HepG2 (cell line): ENCODE measurements around the gene ZC3H7B. TPM values are rescaled to one million over a fixed set of nuclear protein-coding genes. Genes with fewer than 3 reads are reported as not detected.

Source experiments
- ATAC-seq: fragments of 200-7000 bp; cut with Tn5 transposase; 3 replicates; pipeline ENCODE4 v1.9.1; 2020; ENCODE audit warnings: mild to moderate bottlenecking, moderate library complexity
- BruUV-seq: library from RNA; stranded (reverse); fragments of 400-500 nt; replicated peaks from 2 replicates; lab custom pipeline; 2021; lab: Mats Ljungman, UMichigan
- CTCF ChIA-PET: fragments of 300-600 bp; formaldehyde crosslinking; extraction: SDS; loops from one replicate; lab custom pipeline; 2021; ENCODE audit warnings: low total read pairs, inconsistent platforms, low intra/inter-chr PET ratio; lab: Yijun Ruan, JAX
- POLR2A ChIA-PET: fragments of 350-600 bp; sonication (Branson Sonifier 250); formaldehyde crosslinking; loops from one replicate; lab custom pipeline; 2020; ENCODE audit warnings: antibody characterized with exemption, inconsistent platforms; lab: Yijun Ruan, JAX
- DNase-seq: peaks from one replicate; pipeline ENCODE4 v3.0.0-alpha.2; 2015; ENCODE audit warnings: low spot score
- FAIRE-seq: peaks from 3 replicates; lab custom pipeline; 2011; peaks lifted over from hg19 to GRCh38; lab: Jason Lieb, UNC
- H2AFZ ChIP-seq: one replicate; pipeline ENCODE4 v1.6.1; 2011; ENCODE audit warnings: low read length, inconsistent platforms
- H3K27ac ChIP-seq: fragments of 300-600 bp; 3 replicates; pipeline ENCODE4 v1.8.0; 2011; ENCODE audit warnings: mixed run types, mild to moderate bottlenecking, mixed read lengths, low read length, inconsistent platforms; ENCODE audit not compliant: insufficient read depth; ENCODE audit errors: extremely low read length
- H3K27me3 ChIP-seq, 2 experiments: fragments of 200-600 bp in 1 of 2; 2 replicates in 1 of 2; 3 replicates in 1 of 2; pipeline versions ENCODE4 v1.6.0 to v1.8.0; 2011; ENCODE audit warnings: low read length in 2 of 2, mild to moderate bottlenecking in 2 of 2, moderate library complexity in 2 of 2, inconsistent platforms in 1 of 2; ENCODE audit not compliant: insufficient read depth in 2 of 2, control insufficient read depth in 1 of 2
- H3K36me3 ChIP-seq, 2 experiments: fragments of 200-600 bp in 1 of 2; replicated peaks in 1 of 2; 2 replicates in 1 of 2; 3 replicates in 1 of 2; pipeline versions ENCODE4 v1.5.1 to v1.8.0; 2011; ENCODE audit warnings: low read length in 2 of 2, inconsistent platforms in 1 of 2; ENCODE audit not compliant: insufficient read depth in 2 of 2, control insufficient read depth in 1 of 2
- H3K4me1 ChIP-seq: 2 replicates; pipeline ENCODE4 v1.5.1; 2012; ENCODE audit warnings: low read length, inconsistent platforms; ENCODE audit not compliant: insufficient read depth
- H3K4me2 ChIP-seq: 2 replicates; pipeline ENCODE4 v1.6.0; 2011; ENCODE audit warnings: low read depth, low read length, inconsistent platforms
- H3K4me3 ChIP-seq, 3 experiments: fragments of 200-600 bp in 1 of 3; sonication (generic), shearing (Covaris generic) in 1 of 3; replicated peaks in 1 of 3; 2 replicates each; pipeline ENCODE4 v1.5.1; 2011 to 2016; ENCODE audit warnings: low read length in 3 of 3, inconsistent platforms in 2 of 3, low read depth in 2 of 3, mild to moderate bottlenecking in 2 of 3, control low read depth in 1 of 3, mixed read lengths in 1 of 3; ENCODE audit not compliant: insufficient read depth in 1 of 3
- H3K79me2 ChIP-seq: one replicate; pipeline ENCODE4 v1.6.1; 2011; ENCODE audit warnings: low read length, inconsistent platforms; ENCODE audit not compliant: insufficient read depth
- H3K9ac ChIP-seq: 2 replicates; pipeline ENCODE4 v1.6.0; 2011; ENCODE audit warnings: mild to moderate bottlenecking, low read depth, low read length, inconsistent platforms; ENCODE audit not compliant: insufficient read depth
- H3K9me3 ChIP-seq: 2 replicates; pipeline ENCODE4 v1.5.1; 2012; ENCODE audit warnings: mild to moderate bottlenecking, low read length
- H4K20me1 ChIP-seq: 2 replicates; pipeline ENCODE4 v1.6.0; 2011; ENCODE audit warnings: inconsistent platforms, mild to moderate bottlenecking, low read length, moderate library complexity; ENCODE audit not compliant: insufficient read depth
- ATF4 ChIP-seq, 2 experiments: fragments of 450-650 bp in 1 of 2; sonication (generic) in 1 of 2; formaldehyde crosslinking; IDR thresholded peaks; 2 replicates each; pipeline versions ENCODE4 v1.5.0 to v1.8.0; 2020 to 2022; ENCODE audit warnings: mild to moderate bottlenecking in 1 of 2, missing genetic modification reagents in 1 of 2
- CBX2 ChIP-seq, 2 experiments: fragments of 200-600 bp in 1 of 2; sonication (generic); formaldehyde crosslinking in 1 of 2; IDR thresholded peaks; 2 replicates each; pipeline versions ENCODE4 v1.7.0 to v1.8.1; 2018 to 2022; ENCODE audit warnings: low read depth in 2 of 2, low read length in 1 of 2, mild to moderate bottlenecking in 1 of 2, missing genetic modification reagents in 1 of 2
- CEBPG ChIP-seq: IDR thresholded peaks from 2 replicates; pipeline ENCODE4 v1.6.1; 2016
- MYNN ChIP-seq: sonication (generic); formaldehyde crosslinking; IDR thresholded peaks from 2 replicates; pipeline ENCODE4 v1.4.0; 2020; ENCODE audit warnings: mild to moderate bottlenecking, low read depth, missing genetic modification reagents
- PAWR ChIP-seq: sonication (generic); formaldehyde crosslinking; IDR thresholded peaks from 2 replicates; pipeline ENCODE4 v1.4.0; 2020; ENCODE audit warnings: missing genetic modification reagents, mild to moderate bottlenecking, borderline replicate concordance
- PRPF4 ChIP-seq: fragments of 200-400 bp; formaldehyde crosslinking; IDR thresholded peaks from 2 replicates; pipeline ENCODE4 v1.6.1; 2016; ENCODE audit warnings: low read length, low read depth; ENCODE audit not compliant: poor library complexity, severe bottlenecking
- RORA ChIP-seq: sonication (generic); formaldehyde crosslinking; IDR thresholded peaks from 2 replicates; pipeline ENCODE4 v1.5.0; 2020; ENCODE audit warnings: mild to moderate bottlenecking, missing genetic modification reagents, moderate library complexity
- ZNF878 ChIP-seq: sonication (generic); formaldehyde crosslinking; IDR thresholded peaks from 2 replicates; pipeline ENCODE4 v1.8.1; 2023; ENCODE audit warnings: mild to moderate bottlenecking, missing genetic modification reagents, moderate library complexity
- ZSCAN12 ChIP-seq: sonication (generic); formaldehyde crosslinking; IDR thresholded peaks from 2 replicates; pipeline ENCODE4 v1.9.0; 2021; ENCODE audit warnings: mild to moderate bottlenecking, missing genetic modification reagents
- WGBS: methylation state at CpG from one replicate; pipeline ENCODE4 v1.1.6; 2017; ENCODE audit warnings: low lambda C conversion rate; 5-methylcytosine and 5-hydroxymethylcytosine counted together
- in situ Hi-C: cut with HindIII; loops from 2 replicates; pipeline ENCODE4 v1.10.0; 2017; ENCODE audit warnings: low pct_unique_long_range_greater_than_20kb; ENCODE audit not compliant: extremely low pct_ligation_motif_present
- intact Hi-C: fragments of 100-400 bp; cut with micrococcal nuclease; formaldehyde crosslinking; loops from one replicate; pipeline ENCODE4 v1.10.0; 2022; ENCODE audit not compliant: unreplicated experiment
- polyA plus RNA-seq, 8 experiments: library from polyadenylated mRNA; depleted of rRNA in 3 of 8; stranded (reverse) in 7 of 8; unstranded in 1 of 8; fragments of >200 nt; fragmentation: Illumina TruSeq in 4 of 8; extraction: Trizol in 4 of 8; gene quantifications; 2 replicates each; pipeline versions ENCODE4 v1.2.1 to v1.2.3, GENCODE V29; 2011 to 2016; ENCODE audit warnings: low read depth in 4 of 8, missing spikeins in 1 of 8, mixed read lengths in 1 of 8; ENCODE audit not compliant: insufficient read depth in 1 of 8
- total RNA-seq, 5 experiments: library from RNA; depleted of rRNA; stranded (reverse); fragments of >200 nt; fragmentation: Illumina TruSeq; extraction: Trizol; gene quantifications; 2 replicates each; pipeline ENCODE4 v1.2.3, GENCODE V29; 2016; ENCODE audit warnings: low read depth in 1 of 5

Gene ZC3H7B
- total and polyA plus RNA-seq, 2 of the 13 experiments (the other 11 are each of a cell fraction or from before 2014, with no cell fraction given) = 26.4 to 37.2 TPM

GRCh38 chr22:41333806-41334205, 32.5 kb downstream of the ZC3H7B start:
- Histone ChIP-seq H3K27ac (no peak overlapping the region), H3K79me2 (no peaks in the 10 kb centered on the region), H3K4me1 (no peaks in the 10 kb centered on the region), H2AFZ (no peak overlapping the region), H3K4me2 (no peak overlapping the region), H3K4me3 (no peak overlapping the region), H3K36me3 (peaks cover 29 to 51% of the 10 kb centered on the region in 2 experiments), H4K20me1 (no peaks in the 10 kb centered on the region), H3K9ac (no peak overlapping the region), H3K9me3 (no peaks in the 10 kb centered on the region), H3K27me3 (no peaks in the 10 kb centered on the region; a peak in 1 of 5 replicates)
- in situ Hi-C loops (no loop called here), intact Hi-C loops (no loop called here)
- DNase-seq (no peak), FAIRE-seq (no peak), ATAC-seq (no peak)
- WGBS = 100% methylated on average over 3 of the region's 3 CpGs
- ChIA-PET POLR2A (no interaction called here), CTCF (no interaction called here)
- TF ChIP-seq MYNN (CRISPR knock-in tag) = no peak
- TF ChIP-seq PRPF4 = no peak
- no peak for TF ChIP-seq PAWR (CRISPR knock-in tag)
- no peak for TF ChIP-seq CBX2 (IDR thresholded peaks at IDR 0.05; ENCODE audit: low read depth, low read length)
- no peak for TF ChIP-seq CBX2 (CRISPR knock-in tag; IDR thresholded peaks at IDR 0.05; ENCODE audit: low read depth)
- TF ChIP-seq RORA (CRISPR knock-in tag) = no peak
- TF ChIP-seq ZNF878 (CRISPR knock-in tag) = no peak
- no peak for TF ChIP-seq ZSCAN12 (CRISPR knock-in tag)
- TF ChIP-seq ATF4 (CRISPR knock-in tag; IDR thresholded peaks at IDR 0.05) = no peak
- no peak for TF ChIP-seq CEBPG (CRISPR knock-in tag)
- no TSS peak for BruUV-seq
